Neural cell (in vitro differentiated cells): ENCODE measurements around the gene DUOX1.

ENCODE experiments used
- EP300 ChIP-seq: fragments of 450-650 bp; conservative IDR thresholded peaks from 2 replicates; pipeline ENCODE4 v1.6.1; 2014; ENCODE audit warnings: antibody characterized with exemption, mild to moderate bottlenecking, moderate library complexity; ENCODE audit not compliant: poor library complexity, severe bottlenecking
- EZH2 ChIP-seq: fragments of 200-600, 300-800 bp; shearing (Covaris generic), sonication (generic); IDR thresholded peaks from 2 replicates; pipeline ENCODE4 v1.6.1; 2014; ENCODE audit warnings: antibody characterized with exemption, low read length, borderline replicate concordance, mild to moderate bottlenecking; ENCODE audit not compliant: insufficient read depth, poor library complexity, severe bottlenecking
- POLR2AphosphoS5 ChIP-seq: IDR thresholded peaks from 2 replicates; pipeline ENCODE4 v1.6.1; 2012
- RAD21 ChIP-seq: fragments of 450-650 bp; conservative IDR thresholded peaks from 2 replicates; pipeline ENCODE4 v1.6.1; 2014; ENCODE audit warnings: antibody characterized with exemption, mild to moderate bottlenecking, moderate library complexity
- SMC3 ChIP-seq: fragments of 450-650 bp; conservative IDR thresholded peaks from 2 replicates; pipeline ENCODE4 v1.6.1; 2014; ENCODE audit warnings: antibody characterized with exemption, mild to moderate bottlenecking, moderate library complexity; ENCODE audit not compliant: poor library complexity
- TAF1 ChIP-seq: IDR thresholded peaks from 2 replicates; pipeline ENCODE4 v1.6.1; 2012; ENCODE audit warnings: low read depth
- TF ChIP-seq, protein P1 (sequence below): fragments of 450-650 bp; IDR thresholded peaks from 2 replicates; pipeline ENCODE4 v1.5.1; 2014; ENCODE audit warnings: antibody characterized with exemption, mild to moderate bottlenecking, moderate library complexity; ENCODE audit not compliant: poor library complexity, severe bottlenecking
- TF ChIP-seq, protein P2 (sequence below): IDR thresholded peaks from 2 replicates; pipeline ENCODE4 v1.6.1; 2012; ENCODE audit warnings: borderline replicate concordance

DNA sequence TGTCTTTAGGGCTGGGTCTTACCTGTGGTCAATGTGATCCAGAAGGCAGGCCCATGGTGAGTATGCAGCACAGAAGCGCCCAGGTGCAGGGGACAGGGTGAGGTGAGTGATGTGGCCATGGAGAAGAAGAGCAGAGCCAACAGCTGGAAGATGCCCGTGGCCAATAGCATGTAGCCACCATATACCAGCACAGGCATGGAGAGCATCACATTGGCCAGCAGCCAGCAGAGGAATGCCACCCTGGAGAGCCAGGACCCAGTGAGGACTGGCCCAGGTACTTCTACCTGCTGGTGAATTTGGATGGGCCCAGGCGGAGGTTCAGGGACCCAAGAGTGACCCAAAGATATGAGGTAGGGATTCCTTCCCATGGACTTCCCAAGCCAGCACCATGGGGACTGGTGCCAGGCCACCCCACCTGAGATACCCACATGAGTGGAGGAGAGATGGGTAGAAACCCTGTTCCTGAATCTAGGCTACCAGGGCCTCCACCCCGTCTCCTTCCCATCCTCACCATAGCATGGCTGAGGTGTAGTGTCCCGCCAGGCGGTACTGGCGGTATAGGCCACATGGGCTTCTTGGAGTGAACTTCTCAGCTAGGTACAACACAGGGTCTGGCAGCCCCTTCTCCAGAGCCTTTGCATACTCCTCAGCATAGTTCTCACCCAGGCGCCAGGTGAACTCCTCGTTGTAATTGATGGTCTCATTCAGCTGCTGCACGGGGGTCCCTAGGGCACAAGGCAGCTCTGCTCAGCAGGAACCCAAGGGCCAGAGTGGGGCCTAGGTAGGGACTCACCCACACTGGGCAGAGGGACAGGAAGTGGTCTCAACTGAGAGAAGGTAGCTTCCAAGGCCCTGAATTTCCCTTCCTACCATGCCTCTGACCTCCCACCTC lies 9.5 kb upstream of the DUOX1 start:
- TF ChIP-seq EP300 (no peak), RAD21 (no peak), EZH2 (no peak), TAF1 (no peak), POLR2AphosphoS5 (no peak), SMC3 (no peak)
- TF ChIP-seq, protein P1, sequence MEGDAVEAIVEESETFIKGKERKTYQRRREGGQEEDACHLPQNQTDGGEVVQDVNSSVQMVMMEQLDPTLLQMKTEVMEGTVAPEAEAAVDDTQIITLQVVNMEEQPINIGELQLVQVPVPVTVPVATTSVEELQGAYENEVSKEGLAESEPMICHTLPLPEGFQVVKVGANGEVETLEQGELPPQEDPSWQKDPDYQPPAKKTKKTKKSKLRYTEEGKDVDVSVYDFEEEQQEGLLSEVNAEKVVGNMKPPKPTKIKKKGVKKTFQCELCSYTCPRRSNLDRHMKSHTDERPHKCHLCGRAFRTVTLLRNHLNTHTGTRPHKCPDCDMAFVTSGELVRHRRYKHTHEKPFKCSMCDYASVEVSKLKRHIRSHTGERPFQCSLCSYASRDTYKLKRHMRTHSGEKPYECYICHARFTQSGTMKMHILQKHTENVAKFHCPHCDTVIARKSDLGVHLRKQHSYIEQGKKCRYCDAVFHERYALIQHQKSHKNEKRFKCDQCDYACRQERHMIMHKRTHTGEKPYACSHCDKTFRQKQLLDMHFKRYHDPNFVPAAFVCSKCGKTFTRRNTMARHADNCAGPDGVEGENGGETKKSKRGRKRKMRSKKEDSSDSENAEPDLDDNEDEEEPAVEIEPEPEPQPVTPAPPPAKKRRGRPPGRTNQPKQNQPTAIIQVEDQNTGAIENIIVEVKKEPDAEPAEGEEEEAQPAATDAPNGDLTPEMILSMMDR = no peak
- TF ChIP-seq, protein P2, sequence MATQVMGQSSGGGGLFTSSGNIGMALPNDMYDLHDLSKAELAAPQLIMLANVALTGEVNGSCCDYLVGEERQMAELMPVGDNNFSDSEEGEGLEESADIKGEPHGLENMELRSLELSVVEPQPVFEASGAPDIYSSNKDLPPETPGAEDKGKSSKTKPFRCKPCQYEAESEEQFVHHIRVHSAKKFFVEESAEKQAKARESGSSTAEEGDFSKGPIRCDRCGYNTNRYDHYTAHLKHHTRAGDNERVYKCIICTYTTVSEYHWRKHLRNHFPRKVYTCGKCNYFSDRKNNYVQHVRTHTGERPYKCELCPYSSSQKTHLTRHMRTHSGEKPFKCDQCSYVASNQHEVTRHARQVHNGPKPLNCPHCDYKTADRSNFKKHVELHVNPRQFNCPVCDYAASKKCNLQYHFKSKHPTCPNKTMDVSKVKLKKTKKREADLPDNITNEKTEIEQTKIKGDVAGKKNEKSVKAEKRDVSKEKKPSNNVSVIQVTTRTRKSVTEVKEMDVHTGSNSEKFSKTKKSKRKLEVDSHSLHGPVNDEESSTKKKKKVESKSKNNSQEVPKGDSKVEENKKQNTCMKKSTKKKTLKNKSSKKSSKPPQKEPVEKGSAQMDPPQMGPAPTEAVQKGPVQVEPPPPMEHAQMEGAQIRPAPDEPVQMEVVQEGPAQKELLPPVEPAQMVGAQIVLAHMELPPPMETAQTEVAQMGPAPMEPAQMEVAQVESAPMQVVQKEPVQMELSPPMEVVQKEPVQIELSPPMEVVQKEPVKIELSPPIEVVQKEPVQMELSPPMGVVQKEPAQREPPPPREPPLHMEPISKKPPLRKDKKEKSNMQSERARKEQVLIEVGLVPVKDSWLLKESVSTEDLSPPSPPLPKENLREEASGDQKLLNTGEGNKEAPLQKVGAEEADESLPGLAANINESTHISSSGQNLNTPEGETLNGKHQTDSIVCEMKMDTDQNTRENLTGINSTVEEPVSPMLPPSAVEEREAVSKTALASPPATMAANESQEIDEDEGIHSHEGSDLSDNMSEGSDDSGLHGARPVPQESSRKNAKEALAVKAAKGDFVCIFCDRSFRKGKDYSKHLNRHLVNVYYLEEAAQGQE = no peak
